Fibroblast of lung (primary cell): Measurements from ENCODE around the gene CBFA2T3. TPM values are rescaled to one million over a fixed set of nuclear protein-coding genes. Genes with fewer than 3 reads are reported as not detected.

ENCODE experiments used
- DNase-seq, 2 donors: peaks; one replicate each; pipeline versions ENCODE4 v3.0.0 to v3.0.0-alpha.2; 2010; ENCODE audit warnings: low read depth in 2 of 2
- H2AFZ ChIP-seq: 2 replicates; pipeline ENCODE4 v1.5.1; 2012; ENCODE audit warnings: low read length, control low read depth, inconsistent platforms
- H3K27ac ChIP-seq: 2 replicates; pipeline ENCODE4 v1.5.1; 2011; ENCODE audit warnings: low read length, control low read depth; ENCODE audit not compliant: insufficient read depth
- H3K27me3 ChIP-seq: 2 replicates; pipeline ENCODE4 v1.5.1; 2011; ENCODE audit warnings: mild to moderate bottlenecking, low read length; ENCODE audit not compliant: control insufficient read depth, insufficient read depth
- H3K36me3 ChIP-seq: 2 replicates; pipeline ENCODE4 v1.5.1; 2011; ENCODE audit warnings: low read length; ENCODE audit not compliant: control insufficient read depth, insufficient read depth
- H3K4me1 ChIP-seq: 2 replicates; pipeline ENCODE4 v1.5.1; 2011; ENCODE audit warnings: low read length; ENCODE audit not compliant: control insufficient read depth, insufficient read depth; ENCODE audit errors: extremely low read depth
- H3K4me2 ChIP-seq: 2 replicates; pipeline ENCODE4 v1.5.1; 2011; ENCODE audit warnings: low read length, control low read depth; ENCODE audit not compliant: insufficient read depth; ENCODE audit errors: extremely low read depth
- H3K4me3 ChIP-seq, 4 experiments: fragments of 200-600 bp in 1 of 4; sonication (generic) in 1 of 4; replicated peaks in 1 of 4; 2 replicates each; pipeline ENCODE4 v1.5.1; 2011 to 2016; ENCODE audit warnings: low read length in 4 of 4, low read depth in 3 of 4, mild to moderate bottlenecking in 3 of 4, control low read depth in 2 of 4, inconsistent platforms in 1 of 4, mixed read lengths in 1 of 4; ENCODE audit not compliant: insufficient read depth in 1 of 4; ENCODE audit errors: control extremely low read depth in 1 of 4
- H3K79me2 ChIP-seq: 2 replicates; pipeline ENCODE4 v1.5.1; 2012; ENCODE audit warnings: mild to moderate bottlenecking, low read length, inconsistent platforms; ENCODE audit not compliant: control insufficient read depth, insufficient read depth
- H3K9ac ChIP-seq: 2 replicates; pipeline ENCODE4 v1.5.1; 2011; ENCODE audit warnings: mild to moderate bottlenecking, low read length, control low read depth; ENCODE audit not compliant: insufficient read depth
- H3K9me3 ChIP-seq: 2 replicates; pipeline ENCODE4 v1.5.1; 2012; ENCODE audit warnings: low read depth, low read length; ENCODE audit not compliant: control insufficient read depth, insufficient read depth
- H4K20me1 ChIP-seq: 2 replicates; pipeline ENCODE4 v1.5.1; 2011; ENCODE audit warnings: low read length; ENCODE audit not compliant: control insufficient read depth, insufficient read depth; ENCODE audit errors: extremely low read depth
- CTCF ChIP-seq, 2 donors: IDR thresholded peaks in 1 of 2; conservative IDR thresholded peaks in 1 of 2; 1 replicate in 1 of 2; 2 replicates in 1 of 2; pipeline ENCODE4 v1.5.1; 2011 to 2012; ENCODE audit warnings: low read length in 2 of 2, control low read depth in 1 of 2, inconsistent platforms in 1 of 2, low read depth in 1 of 2, mild to moderate bottlenecking in 1 of 2
- EZH2 ChIP-seq: IDR thresholded peaks from 2 replicates; pipeline ENCODE4 v1.5.1; 2012; ENCODE audit warnings: low read length, control low read depth, mild to moderate bottlenecking; ENCODE audit errors: missing control alignments
- polyA plus RNA-seq, 2 donors: library from polyadenylated mRNA; depleted of rRNA in 1 of 2; stranded (reverse) in 1 of 2; unstranded in 1 of 2; fragments of >200 nt; gene quantifications; 2 replicates each; pipeline ENCODE4 v1.2.1, GENCODE V29; 2011 to 2012; ENCODE audit warnings: missing spikeins in 1 of 2
- total RNA-seq: library from RNA; depleted of rRNA; stranded (reverse); fragments of >200 nt; gene quantifications from 2 replicates; pipeline ENCODE4 v1.2.1, GENCODE V29; 2014

The CBFA2T3 gene
- total and polyA plus RNA-seq, 2 donors (not counting 1 experiment from before 2014, with no cell fraction given), result under 0.01 to 0.05 TPM

- TF ChIP-seq EZH2 (no peak), CTCF (conservative IDR thresholded peaks at IDR 0.05 in 1 of 2, IDR thresholded peaks at IDR 0.05 in 1 of 2; ENCODE audit: low read depth in 1 of 2, low read length in 2 of 2) (no peak)
- H3K9me3 ChIP-seq, result no peaks in the 10 kb centered on the region
- H3K4me2 ChIP-seq, result no peak overlapping the region
- H3K4me1 ChIP-seq, result no peaks in the 10 kb centered on the region
- DNase-seq, result no peak
- H3K4me3 ChIP-seq, result no peak overlapping the region
- H2AFZ ChIP-seq, result no peak overlapping the region
- H3K27me3 ChIP-seq, result peaks cover 3% of the 10 kb centered on the region
- no peaks in the 10 kb centered on the region for H4K20me1 ChIP-seq
- no peak overlapping the region for H3K9ac ChIP-seq
- H3K36me3 ChIP-seq, result no peaks in the 10 kb centered on the region
- H3K27ac ChIP-seq, result no peak overlapping the region
- no peaks in the 10 kb centered on the region for H3K79me2 ChIP-seq
Measured at GRCh38 chr16:88973007-88973410, 4.0 kb downstream of the CBFA2T3 start.

GRCh38 chr16:88972349-88972748 is 4.7 kb downstream of the CBFA2T3 start:
- Histone ChIP-seq H3K27ac (no peak overlapping the region), H3K4me2 (no peak overlapping the region), H3K4me3 (no peak overlapping the region), H3K27me3 (peaks cover 3% of the 10 kb centered on the region), H3K36me3 (no peaks in the 10 kb centered on the region), H4K20me1 (no peaks in the 10 kb centered on the region), H3K9ac (no peak overlapping the region), H2AFZ (no peak overlapping the region), H3K4me1 (no peaks in the 10 kb centered on the region), H3K79me2 (no peaks in the 10 kb centered on the region), H3K9me3 (no peaks in the 10 kb centered on the region)
- TF ChIP-seq EZH2 (no peak), CTCF (conservative IDR thresholded peaks at IDR 0.05 in 1 of 2, IDR thresholded peaks at IDR 0.05 in 1 of 2; ENCODE audit: low read depth in 1 of 2, low read length in 2 of 2) (no peak)
- DNase-seq, result no peak

GRCh38 chr16:88971371-88972097 is 5.5 kb downstream of the CBFA2T3 start:
- Histone ChIP-seq H3K4me3 (no peak overlapping the region), H3K4me2 (no peak overlapping the region), H3K4me1 (no peaks in the 10 kb centered on the region), H3K9ac (no peak overlapping the region), H3K79me2 (no peaks in the 10 kb centered on the region), H4K20me1 (no peaks in the 10 kb centered on the region), H3K27me3 (peaks cover 3% of the 10 kb centered on the region), H3K36me3 (no peaks in the 10 kb centered on the region), H2AFZ (no peak overlapping the region), H3K9me3 (no peaks in the 10 kb centered on the region), H3K27ac (no peak overlapping the region)
- TF ChIP-seq CTCF (conservative IDR thresholded peaks at IDR 0.05 in 1 of 2, IDR thresholded peaks at IDR 0.05 in 1 of 2; ENCODE audit: low read depth in 1 of 2, low read length in 2 of 2) (no peak), EZH2 (no peak)
- DNase-seq, result no peak
